NCI-H187 (cell line): ENCODE data around the gene CHST11.

Experiments used
- DNase-seq, 2 experiments: peaks; one replicate each; lab custom pipeline; 2025; lab: John Stamatoyannopoulos, UW

CHST11 gene

DNA sequence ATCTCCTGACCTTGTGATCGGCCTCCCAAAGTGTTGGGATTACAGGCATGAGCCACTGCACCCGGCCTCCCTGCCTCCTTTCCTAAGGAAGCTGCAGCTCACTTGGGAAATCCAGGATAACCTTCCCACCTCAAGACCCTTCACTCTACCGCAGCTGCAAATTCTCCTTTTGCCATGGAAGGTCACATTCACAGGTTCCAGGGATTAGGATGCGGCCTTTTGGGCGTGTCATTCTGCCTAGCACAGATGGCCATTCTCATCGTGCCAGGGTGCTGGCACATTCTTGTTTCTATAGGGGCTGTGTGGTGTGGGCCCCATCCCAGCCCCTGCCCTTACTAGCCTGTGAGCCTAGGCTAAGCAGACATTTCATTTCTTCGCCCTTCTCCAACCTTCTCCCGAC is 219.9 kb downstream of the CHST11 start:
- no peak for DNase-seq

DNA sequence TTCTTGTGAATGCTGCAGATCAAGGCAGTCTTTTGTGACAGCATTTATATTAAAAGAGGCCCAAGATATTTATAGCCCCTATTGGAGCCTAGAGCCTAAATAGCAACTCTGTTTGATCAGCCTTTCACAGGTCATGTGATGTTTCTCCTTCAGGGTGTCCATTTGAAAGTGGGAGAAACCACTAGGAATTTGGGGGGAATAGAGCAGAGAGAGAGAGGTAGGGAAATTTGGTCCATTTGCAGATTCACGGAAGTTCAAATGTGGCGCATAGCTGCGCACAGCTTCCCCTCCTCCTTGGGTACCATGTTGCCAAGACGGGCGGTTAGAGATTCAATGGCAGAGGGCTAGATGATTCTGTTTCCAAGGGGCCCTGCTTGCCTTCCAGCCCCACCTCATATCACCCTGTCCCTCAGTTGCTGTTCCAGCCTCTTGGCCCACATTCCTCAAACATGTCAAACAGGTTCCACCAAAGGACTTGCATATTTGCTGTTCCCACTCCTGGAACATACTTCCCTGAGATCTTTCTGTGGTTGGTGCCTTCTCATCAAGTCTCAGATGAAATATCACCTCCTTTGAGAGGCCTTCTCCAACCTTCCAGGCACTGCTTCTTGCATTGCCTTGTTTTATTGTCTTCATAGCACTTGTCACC is 220.8 kb downstream of the CHST11 start:
- DNase-seq, result no peak

DNA sequence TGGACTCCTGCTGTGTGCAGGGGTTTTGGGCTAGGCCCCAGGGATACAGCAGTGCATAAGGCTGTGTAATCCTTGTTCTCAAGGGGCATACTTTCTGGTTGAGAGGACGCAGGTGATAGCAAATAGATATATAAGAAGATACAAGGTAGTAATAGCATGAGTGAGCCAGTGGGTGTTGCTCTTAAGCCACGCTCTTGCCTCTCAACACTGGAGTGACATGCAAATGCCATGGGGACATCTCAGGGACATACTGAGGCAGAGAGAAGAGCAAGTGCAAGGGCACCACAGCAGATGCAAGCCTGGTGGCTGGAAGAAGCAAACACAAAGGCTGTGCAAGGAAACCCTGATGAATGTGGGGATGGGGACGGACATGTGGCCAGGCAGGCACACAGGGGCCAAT is 223.3 kb downstream of the CHST11 start:
- no peak for DNase-seq

DNA sequence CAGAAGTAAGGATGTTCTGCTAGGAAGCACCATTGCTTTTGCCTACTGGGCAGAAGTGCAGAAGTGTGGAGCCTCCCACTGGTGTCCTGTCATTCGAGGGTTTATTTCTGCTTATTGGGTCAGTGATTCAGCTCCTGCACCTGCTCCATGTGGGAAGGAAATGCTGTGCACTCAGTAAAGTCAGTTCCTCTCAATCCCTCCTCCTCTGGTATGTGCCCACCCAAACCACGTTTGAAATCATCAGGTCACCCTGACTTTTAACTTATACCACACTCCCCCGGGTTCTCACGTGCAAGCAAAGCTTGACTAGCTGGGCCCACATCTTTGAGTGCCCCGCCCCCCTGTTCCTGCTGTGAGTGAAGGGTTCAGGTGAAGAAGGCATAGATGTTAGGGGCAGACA is 223.7 kb downstream of the CHST11 start:
- no peak for DNase-seq

DNA sequence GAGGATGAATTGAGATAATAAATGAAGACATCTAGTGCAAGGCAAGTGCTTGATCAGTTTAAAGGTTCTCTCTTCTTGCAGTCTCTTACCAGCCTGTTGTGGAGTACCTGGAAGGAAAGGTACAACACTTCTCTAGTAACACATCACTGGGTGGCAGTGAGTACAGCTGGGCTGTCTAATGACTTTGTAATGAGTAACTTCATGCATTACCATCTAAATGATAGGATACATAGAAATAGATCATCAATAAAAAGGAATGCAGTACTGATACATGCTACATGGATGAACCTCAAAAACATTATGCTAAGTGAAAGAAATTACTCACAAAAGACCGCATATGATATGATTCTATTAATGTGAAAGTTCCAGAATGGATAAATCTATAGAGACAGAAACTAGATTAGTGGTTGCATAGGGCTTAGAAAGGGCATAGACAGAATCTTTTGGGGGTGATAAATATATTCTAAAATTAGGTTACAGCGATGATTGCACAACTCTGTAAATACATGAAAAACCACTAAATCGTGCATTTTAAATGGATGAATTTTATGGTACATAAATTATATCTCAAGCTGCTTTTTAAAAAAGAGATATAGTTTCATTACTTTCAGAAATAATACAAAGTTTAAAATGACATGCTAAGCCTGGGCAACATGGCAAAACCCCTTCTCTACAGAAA is 224.4 kb downstream of the CHST11 start:
- no peak for DNase-seq

DNA sequence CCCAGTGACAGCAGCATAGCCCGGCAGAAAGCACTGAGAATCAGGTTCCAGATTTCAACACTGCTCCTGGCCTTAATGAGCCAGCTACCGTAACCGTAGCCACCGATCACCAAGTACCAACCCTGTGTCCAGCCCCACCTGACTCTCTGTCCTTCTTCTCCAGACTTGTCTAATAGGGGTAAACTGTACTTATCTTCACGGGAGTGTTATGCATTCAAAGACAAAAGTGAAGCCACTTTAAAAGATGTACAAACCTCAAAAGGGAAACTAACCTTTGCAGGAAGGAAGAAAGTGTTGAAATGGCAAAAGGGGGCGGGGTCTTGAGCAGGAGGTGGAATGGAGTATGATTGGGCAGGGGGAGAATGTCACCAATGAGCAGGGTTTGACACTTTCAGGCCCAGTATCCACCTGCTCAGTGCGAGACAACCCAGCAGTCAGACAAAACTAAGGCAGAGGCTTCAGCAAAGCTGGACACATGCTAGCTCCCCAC is 226.1 kb downstream of the CHST11 start:
- DNase-seq, result no peak

DNA sequence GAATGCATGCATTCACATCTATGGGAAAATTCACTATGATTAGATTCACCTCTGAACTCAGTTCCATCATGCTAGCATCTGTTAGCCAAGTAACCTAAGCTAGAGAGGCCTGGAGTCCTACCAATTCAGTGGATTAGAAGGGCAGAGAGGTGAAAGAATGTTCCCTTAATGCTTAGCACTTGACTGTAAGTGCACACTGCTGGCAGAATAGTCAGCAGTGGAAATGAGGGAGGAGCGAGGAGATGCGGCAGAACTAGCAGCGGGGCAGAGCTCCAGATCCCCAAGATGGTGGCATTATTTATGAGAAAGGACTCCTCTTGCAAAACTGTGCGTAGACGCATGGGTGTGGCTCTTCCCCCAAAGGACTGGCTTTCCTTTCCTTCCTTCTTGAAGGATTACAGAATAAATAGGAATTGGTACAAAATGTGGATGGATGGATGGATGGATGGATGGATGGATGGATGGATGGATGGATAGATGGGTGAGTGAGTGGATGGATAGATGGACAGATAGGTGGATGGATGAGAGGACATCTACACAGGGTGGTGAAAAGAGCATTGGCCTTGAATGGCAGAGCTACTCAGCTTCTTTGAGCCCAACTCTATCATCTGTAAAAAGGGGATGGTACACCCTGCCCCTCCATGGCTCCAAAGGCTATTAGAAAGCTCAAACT is 227.2 kb downstream of the CHST11 start:
- DNase-seq, result no peak

DNA sequence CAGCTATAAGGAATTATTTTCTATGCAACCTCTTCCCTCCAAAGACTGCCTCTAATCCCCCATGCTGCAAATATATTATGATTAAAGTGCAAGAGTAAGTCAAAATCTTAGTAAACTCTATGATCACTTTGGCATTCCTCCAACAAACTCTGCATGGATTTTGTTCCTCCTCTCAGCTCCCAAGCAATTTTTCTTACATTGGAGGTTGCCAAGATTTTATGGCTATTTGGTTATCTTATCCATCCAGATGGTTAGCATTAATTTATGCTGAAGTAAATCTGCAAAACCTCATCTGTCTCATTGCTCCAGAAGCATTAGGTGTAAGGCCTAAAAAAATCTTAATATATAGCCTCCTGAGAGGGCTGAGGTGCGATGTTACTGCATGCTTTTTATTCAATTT is 228.1 kb downstream of the CHST11 start:
- DNase-seq, result no peak

DNA sequence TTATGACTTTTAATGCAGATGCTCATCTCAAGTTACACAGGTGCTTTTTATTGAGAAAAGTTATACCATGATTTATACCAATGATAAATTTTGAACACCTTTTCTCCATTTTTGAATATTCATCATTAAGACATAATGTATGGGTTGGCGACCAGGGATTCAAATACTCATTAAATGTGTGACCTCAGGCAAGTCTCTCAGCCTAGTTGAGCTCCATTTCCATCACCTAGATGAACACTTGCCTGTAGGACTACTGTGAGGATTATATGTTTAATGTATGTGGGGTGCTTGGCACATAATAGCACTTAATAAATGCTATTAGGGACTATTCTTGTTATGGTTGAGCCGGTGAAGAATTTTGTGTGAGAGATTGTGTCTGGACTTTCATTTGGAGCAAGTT is 228.6 kb downstream of the CHST11 start:
- no peak for DNase-seq

DNA sequence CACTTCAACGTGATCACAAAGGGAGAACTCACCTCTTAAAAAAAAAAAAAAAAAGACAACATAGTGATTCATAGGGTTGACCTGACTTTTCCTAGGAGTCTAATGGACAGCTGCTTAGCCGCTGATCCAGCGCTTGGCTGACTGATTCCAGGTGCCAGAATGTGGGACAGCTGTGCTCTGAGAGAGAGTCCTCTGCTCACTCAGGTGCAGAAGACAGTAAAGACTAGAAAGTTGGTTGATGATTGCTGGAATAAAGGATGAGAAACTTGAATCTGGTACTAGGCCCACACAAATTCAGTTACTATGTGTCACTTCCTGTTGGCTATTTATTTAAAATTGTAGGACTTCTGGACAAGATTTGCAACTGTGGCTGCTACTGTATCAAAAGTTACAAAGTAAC is 229.4 kb downstream of the CHST11 start:
- DNase-seq, result no peak

DNA sequence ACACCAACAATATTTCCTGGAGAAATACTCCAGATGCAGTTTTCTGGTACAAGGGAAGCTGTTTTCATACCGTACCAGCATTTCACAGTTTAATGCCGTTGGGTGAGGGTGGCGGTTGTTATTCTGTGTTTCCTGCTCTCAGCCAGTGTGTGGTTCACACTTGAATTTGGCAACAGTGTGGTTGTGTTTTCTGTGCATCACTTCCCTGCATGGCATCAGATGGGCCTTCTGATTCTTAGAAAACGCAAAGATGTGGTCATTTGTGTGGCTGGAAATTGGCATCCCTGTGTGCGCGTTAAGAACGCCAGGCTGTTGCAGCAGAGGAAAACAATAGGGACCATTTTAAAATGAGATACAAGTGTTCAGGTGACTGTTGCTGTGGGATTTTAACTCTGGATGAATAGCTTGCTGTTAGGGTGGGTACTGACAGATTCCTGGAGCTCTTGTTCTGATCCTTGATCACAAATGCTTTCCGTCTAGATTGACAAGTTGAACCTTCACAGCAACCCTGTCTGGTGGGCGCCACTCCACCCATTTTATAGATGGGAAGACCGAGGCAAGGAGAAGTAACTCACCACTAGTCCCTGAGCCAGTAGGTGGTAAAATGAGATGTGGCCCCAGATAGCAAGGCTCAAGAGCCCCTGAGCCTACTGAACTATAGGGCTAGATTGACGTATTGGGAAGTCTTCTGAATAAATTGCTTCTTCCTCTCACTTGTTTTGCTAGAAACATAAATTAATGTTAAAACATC is 231.2 kb downstream of the CHST11 start:
- no peak for DNase-seq

DNA sequence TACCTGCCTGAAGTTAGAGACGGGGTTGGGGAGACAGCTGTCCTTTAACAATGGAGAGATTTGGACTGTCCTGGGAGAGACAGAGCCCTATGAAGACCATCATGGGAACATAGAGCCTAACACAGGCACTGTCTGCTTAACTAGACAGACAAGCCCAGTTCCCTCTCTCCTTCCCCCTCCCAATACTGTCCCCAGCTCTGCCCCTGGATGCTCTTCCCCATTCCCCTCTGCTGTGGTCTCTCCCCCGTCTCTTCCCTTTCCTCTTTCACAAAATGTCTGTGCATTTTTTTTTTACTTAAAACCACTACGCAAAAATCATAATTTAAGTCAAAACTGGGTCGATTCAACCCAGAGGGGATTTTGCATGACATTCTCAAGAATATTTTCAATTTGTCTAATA is 232.9 kb downstream of the CHST11 start:
- no peak for DNase-seq

DNA sequence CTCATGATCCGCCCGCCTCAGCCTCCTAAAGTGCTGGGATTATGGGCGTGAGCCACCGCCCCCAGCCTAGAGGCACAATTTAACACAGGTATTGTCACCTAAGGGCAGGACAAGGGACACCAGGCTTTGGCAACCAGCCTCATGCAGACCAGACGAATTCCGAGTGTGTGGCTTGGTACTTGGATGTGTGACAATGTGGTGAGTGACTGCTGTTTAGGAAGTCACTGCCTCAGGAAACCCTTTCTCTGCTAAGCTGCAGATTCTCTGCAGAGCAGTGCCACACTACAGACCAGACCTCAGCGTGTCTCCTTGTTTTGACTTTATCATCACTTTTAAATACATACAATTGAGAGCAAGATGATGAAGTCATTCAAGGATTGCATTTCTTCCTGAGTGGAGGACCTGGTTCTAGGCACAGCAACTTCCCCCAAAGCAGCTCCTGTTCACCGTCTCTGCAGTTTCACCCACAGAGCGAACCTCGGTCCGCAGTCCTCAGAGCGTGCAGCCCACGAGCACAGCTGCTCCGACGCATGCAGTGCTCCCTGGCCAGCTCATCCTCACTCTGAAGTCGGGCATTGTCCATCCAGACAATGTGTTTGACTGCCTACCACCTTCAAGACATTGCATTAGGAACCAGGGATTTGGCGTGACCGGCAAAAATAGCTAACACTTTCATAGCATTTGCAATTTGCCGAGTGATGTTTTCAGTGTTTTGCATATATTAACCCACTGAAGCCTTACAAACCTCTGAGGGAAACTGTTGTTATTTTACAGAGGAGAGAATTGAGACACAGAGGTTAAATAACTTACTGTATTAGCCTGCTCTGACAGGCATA is 235.2 kb downstream of the CHST11 start:
- no peak for DNase-seq

DNA sequence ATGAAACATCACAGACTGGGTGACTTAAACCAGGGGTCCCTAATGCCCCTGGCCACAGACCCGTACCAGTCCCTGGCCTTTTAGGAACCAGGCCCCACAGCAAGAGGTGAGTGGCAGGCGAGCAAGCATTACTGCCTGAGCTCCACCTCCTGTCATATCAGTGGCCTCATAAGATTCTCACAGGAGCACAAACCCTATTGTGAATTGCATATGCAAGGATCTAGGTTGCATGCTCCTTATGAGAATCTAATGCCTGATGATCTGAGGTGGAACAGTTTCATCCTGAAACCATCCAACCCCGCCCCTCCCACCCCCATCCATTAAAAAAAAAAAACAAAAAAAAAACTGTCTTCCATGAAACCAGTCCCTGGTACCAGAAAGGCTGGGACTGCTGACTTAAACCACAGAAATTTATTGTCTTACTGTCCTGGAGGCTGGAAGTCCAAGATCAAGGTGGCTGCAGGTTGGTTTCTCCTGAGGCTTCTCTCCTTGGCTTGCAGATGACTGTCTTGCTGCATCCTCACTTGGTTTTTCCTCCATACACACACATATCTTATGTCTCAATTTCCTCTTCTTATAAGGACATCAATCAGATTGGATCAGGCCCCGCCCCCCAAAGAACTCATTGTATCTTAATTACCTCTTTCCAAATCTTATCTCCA is 235.9 kb downstream of the CHST11 start:
- no peak for DNase-seq

DNA sequence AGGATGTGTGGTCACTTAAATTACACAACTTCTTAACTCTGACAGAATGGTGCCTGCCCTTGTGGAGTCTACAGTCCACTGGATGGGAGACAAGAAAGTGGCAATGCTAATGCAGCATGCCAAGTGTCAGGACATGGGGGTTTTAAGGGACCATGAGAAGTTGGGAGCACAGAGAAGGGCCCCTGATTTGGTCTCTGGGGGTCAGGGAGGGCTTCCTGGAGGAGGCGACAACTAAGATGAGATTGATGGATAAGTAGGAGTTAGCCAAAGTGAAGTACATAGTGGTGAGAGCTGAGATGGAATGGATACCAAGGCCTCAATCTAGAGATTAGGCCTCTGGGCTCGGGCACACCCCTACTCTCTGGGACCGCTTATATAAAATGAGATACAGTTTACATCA is 236.7 kb downstream of the CHST11 start:
- no peak for DNase-seq

DNA sequence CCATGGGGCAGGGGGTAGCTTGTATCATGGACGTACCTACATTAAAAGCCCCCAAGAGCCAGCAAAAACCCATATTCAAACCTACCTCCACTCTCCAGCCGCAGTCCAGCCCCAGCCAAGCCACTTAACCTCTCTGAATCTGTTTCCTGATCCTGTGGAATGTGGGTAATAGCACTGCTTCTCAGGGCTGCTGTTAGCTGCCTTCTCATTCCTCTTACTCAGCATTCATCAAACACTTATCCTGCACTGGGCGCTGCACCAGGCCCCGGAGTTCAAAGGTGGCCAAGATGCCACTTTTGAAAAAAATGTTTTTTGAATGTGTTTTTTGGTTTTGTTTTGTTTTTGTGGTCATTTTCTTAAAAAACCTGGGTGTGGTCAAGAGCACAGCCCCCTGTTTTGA is 237.4 kb downstream of the CHST11 start:
- no peak for DNase-seq

DNA sequence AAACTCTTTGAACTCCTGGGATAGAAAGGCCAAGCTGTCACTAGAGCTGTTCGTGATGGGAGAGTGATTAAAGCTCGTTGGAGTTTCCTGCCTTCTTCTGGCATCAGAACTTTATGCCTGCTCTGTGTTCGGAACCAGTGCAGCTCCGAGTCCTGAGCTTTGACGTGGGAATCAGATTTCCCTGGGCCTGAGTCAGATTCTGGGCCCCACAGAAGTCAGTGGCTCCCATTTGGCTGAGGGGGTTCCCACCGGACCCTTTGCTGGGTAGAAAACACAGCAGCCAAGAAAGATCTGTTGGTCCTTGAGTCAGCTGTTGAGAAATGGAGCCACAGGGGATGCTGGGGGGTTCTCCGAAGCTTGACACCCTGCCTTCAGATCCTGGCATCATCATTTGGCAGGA is 238.0 kb downstream of the CHST11 start:
- DNase-seq, result no peak

DNA sequence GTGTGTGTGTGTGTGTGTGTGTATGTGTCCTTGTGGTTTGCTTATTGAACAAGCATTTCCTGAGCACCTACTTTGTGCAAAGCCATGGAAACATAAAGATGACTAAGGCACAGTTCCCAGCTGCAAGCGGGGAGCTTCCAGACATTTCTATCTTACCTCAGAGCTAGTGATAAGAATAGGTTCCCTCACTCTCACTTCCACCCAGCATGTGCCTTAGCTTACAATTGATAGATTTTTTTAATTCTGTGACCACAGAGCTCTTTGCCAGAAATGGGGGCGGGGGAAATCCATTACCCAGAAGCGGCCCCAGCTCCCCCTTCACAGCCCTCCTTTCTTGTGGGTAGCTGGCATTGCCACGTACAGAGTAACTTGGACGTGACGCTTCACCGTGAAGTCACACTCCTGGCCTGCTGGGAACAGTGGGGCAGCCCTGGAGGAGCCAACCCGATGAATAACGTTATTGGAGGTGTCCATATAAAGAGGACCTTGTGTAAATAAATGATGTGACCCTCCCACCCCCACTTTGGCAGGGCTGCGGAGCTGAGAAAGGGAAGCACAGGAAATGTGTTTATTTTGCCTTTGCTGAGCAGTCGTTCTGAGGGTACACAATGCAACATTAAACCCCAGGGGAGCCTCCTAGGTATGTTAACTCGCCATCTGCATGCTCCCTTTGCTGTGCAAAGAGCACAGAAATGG is 238.9 kb downstream of the CHST11 start:
- DNase-seq, result peak; percentile 46 to 61

DNA sequence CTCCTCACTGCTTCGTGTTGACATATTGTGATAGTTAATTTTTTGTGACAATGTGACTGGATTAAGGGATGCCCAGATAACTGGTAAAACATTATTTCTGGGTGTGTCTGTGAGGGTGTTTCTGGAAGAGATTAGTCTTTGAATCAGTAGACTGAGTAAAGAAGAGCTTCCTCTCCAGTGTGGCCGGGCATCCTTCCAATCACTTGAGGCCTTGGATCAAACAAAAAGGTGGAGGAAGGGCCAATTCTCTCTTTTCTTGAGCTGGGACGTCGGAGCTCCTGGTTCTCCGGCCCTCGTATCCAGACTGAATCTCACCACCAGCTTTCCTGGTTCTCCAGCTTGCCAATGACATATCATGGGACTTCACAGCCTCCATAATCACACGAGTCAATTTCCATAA is 240.4 kb downstream of the CHST11 start:
- DNase-seq, result no peak

DNA sequence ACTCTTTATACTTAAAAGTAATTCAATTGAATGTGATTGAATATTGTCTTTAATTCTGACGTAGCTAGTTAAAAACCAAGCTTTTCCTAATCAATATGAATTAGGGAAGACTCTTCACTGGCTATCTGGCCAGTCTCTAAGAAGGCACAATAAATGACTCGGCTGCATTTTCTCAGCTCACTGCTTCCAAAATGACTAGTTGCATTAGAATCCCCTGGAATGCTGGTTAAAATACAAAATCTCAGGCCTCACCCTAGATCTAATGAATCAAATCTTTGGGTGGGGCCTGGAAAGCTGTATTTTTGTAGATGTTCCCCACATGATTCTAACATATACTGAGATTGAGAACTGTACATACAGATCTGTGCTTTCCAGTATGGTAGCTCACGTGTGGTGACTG is 242.1 kb downstream of the CHST11 start:
- DNase-seq, result no peak
